Activated CD8-positive, alpha-beta memory T cell treated with anti-CD3 and anti-CD28 coated beads, Interleukin-2, amount 50 U/mL, for 4 hours (primary cell): ENCODE results near the gene TLR5.

ENCODE experiments used
- DNase-seq: peaks from one replicate; pipeline ENCODE4 v3.0.0-alpha.2; 2020

The TLR5 gene

DNA sequence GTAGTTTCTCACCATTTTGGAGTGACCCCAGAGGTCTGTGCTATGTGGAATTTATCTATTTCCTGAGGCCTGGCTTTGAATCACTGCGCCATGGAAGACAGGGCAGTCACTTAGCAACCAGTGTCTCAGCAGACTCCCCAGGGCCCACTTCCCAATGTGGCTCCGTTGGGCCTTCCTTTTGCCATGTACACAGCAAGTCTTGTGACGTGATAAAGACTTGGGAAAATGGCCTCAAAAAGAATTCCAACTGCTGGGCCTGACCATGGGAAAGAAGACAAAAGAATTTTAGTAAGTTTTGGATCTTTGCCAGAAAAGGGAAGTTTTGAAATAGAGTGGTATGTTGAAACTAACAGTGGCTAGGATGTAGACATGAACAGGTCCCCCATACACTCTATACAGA, 36.2 kb downstream of the TLR5 start:
- no peak for DNase-seq

DNA sequence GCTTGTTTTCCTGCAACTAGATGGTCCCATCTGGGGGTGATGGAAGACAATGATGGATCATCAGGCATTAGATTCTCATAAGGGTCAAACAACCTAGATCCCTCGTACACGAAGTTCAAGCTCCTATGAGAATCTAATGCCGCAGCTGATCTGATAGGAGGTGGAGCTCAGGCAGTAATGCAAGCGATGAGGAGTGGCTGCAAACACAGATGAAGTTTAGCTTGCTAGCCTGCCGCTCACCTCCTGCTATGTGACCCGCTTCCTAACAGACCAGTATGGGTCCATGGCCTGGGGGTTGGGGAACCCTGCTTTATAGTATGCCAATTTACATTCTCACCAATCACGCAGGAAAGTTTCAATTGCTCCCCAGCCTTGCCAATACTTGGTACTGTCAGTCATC, 37.5 kb downstream of the TLR5 start:
- DNase-seq = no peak

GRCh38 chr1:223102797-223103533, 40.1 kb downstream of the TLR5 start:
- DNase-seq = no peak

DNA sequence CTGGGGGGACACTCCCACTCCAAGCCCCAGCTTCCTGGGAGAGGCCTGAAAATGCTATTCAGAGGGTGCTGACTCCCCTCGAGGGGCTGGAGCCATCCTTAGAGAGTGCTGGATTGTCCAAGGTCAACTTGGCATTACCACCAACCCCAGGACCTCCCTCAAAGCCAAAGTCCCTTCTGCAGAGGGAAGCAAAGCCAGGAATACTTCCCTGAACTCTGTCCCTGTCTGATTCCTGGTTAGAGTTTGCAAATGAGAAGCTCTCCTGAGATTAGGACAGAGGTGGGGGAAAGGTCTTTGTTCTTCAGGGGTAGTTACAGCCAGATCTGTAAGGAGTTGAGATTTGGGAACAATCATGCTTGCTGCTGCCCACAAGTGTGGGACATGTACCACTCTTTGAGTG, 45.3 kb downstream of the TLR5 start:
- no peak for DNase-seq

DNA sequence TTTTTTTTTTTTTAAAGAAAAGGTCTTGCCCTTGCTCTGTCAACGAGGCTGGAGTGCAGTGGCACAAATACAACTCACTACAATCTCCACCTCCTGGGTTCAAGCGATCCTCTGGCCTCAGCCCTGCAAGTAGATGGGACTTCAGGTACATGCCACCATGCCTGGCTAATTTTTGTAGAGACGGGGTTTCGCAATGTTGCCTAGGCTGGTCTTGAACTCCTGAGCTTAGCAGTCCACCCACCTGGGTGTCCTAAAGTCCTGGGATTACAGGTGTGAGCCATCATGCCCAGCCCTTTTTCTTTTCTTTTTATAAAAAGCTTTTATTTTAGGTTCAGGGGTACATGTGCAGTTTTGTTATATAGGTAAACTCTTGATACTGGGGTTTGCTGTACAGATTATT, 47.2 kb downstream of the TLR5 start:
- no peak for DNase-seq

DNA sequence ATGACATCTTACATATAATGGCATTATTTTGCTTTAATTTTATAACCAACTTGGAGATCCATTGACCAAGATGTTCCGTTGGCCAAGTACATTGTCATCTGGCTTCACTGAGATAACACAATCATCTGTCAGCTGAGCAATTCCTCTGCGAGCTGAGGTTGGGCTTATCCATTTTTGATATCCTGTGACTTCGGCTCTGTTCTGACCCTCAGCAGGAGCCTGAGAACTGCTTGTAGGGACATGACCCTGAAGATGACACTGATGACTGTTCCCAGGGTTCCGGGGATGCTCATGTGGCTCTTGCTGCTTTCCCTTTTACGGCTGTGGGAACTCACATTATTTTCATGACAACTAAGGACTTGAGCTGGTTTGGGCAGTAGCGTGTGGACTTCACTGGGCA, 51.2 kb downstream of the TLR5 start:
- no peak for DNase-seq

- no peak for DNase-seq
These were observed 53.8 kb downstream of the TLR5 start for GRCh38 chr1:223089250-223089649.

DNA sequence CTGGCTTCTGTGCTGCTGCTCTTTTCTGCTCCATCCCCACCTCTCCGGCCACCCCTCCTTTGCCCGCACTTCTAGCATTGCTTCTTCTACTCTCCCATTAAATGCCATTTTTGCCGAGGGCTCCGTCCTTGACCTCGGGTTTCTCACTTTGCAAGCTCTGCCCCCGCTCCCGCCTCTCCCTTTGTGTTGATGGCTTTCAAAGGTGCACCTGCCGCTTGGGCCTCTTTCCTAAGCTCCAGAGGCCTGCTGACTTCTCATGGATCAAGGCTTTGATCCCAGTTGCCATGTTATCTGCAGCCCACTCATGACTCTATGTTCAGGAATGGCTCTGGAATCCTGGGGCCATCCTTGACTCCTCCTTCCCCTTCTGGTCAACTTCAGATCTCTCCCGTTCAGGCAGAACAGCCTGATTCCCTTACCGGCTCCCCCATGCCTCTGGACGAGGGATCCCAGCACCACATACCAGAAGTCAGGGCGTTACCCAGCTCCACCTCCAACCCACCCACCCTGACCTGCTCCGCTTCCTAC, 54.3 kb downstream of the TLR5 start:
- DNase-seq = no peak

DNA sequence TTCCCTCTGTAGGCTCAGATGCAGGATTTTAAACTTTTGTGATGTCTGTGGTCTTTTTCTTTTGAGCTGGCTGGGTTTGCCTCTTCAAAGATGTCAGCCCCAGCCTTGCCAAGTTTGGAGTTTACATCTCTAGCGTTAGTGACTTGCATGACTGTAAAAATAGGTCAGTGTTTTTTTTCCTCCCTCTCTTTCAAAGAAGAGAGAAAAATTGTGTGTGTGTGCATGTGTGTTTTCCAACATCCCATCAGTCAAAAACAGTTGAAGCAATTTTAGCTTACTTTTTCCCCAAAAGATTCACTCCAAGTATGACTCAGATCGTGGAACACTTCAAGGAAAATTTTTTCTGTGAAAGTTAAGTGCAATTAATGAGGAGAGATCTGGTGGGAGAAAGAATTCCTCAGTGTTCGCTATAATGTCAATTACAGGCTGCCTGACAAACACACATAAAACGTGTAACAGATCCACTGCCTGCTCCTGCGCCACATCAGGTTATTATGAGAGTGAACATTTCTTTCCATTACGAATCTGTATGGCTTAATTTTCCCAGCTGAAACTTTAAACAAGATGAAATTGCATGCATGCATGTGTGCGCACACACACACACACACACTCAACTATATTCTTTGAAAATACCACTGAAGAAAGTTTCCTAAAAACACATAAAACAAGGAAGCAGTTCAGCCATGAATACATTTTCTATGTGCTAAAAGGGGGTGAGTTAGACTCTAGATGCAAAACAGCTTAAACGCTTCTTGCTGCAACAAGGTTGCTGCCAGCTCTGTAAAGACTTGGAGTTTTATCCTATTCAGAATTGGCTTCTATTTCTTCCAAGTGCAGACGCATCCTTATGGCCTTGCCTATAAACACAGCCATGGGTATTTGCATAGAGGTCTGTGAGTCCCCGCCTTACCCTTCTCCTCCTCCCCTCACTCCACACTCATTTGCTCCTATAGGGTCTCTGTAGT, 55.5 kb downstream of the TLR5 start:
- DNase-seq = no peak

DNA sequence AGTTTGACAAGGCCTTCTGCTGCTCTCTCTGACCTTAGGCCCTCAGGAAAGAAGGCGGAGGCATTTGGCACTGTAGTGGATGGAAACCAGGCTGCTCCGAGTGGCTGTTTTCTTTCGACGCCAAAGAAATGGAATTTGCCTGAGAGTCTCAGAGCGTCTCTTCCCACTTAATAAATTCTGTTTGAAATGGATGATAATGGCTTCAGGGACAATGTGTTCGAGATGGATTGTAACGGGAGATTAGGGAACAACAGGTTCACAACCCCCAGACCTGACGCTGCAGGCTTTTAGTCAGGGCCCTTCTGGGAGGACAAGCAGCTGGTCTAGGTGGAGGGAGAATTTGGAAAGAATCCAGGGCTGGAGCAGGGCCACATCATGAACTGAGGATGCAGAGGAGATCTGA, 58.6 kb downstream of the TLR5 start:
- no peak for DNase-seq

GRCh38 chr1:223083831-223084230, 59.2 kb downstream of the TLR5 start:
- no peak for DNase-seq

DNA sequence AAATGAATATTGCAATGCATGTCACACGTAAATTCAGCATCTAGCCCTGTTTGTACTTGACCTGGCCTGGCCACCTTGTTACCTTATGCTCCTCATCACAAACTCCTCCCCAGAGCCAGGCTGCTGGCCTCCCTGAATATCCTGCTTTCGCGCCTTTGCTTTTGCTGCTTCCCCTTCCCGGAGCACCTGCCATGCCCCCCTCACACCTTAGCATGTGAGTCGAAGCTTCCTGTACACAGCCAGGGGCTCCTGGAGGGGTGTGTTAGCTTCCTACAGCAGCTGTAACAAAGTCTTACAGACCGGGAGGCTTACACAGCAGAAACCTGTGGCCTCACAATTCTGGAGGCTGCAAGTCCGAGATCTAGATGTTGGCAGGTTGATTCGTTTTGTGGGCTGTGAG, 60.1 kb downstream of the TLR5 start:
- DNase-seq = no peak

DNA sequence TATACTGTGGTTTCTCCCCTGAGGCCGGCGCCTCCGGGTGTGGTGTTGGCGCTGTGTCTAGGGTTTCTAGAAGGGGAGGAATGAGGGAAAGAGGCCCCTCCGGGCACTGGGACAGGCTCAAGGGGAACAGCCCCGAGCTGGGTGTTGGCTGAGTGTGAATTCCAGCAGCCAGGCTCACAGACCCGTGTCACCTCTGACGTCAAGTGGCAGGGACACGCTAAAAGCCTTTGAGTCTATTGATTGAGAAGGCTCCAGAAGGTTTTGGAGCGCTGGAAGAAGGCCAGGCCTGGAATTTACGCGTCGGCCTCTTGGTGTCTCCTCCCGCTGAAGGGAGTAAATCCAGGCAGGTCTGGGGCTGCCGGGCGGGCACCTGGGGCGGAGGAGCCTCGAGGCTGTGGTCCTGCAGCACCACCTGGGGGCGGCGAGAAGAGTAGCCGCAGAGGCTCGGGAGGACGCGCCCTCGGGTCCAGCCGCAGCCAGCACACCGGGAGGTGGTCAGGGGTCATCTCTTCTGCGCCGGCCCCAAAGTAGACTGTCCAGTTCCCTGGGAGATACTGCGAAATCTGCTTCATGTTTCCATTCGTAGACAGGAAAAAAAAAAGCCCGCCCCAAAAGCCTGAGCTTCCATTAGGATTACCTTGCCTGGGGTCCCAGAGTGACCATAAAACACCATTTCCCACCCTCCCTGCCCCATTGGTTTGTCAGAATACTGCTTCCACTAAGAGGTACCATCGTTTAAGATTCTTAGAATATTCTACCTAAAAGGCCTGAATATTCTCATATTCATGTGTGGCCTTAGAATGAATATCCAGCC, 61.7 kb downstream of the TLR5 start:
- DNase-seq = peak; percentile 69

GRCh38 chr1:223079498-223079897, 63.5 kb downstream of the TLR5 start:
- DNase-seq = no peak

DNA sequence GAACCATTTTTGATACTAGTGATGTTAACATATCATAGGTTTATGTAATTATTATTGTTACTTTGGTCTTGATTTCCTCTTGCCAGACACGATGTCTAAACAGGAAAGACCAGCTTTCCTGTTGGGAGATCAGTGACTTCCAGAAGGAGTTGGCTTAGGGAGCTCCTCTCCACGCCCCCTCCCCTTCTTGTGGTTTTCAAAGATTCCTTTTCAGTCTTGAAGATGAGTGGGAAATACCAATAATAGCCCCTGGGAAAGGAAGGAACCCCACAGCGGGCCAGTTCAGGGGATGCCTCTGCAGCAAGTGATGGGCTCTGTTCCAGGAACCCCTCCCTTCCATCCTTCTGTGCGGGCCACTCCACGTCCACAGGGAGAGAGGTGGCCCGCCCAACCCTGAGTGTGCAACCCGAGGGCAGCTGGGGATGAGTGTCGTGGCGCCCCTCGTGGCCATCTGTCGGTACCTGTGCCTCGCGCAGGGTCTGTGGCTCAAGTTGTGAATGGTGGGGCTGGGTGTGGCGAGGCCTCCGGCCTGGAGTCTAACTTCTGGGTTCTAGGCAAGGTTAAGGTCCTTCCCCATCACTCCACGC, 65.7 kb downstream of the TLR5 start:
- no peak for DNase-seq

DNA sequence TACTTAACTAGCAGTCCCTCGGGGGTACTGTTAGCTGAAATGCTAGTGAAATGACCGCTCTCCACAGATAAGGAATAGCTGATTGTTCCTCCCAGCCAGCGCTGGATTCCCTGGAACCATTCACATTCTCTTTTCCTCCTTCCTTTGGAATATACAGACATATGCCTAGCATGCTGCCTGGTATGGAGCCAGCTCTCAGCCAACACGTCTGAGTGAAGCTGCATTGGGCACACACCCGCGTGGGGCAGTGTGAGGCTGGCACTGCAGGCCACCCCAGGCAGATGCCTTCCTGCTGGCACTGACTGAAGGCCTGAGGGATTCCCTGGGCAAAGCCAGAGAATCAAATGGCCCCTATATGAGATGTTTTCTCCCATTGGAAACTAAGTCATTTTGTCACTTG, 66.7 kb downstream of the TLR5 start:
- no peak for DNase-seq

GRCh38 chr1:223075834-223076233, 67.2 kb downstream of the TLR5 start:
- DNase-seq = no peak

DNA sequence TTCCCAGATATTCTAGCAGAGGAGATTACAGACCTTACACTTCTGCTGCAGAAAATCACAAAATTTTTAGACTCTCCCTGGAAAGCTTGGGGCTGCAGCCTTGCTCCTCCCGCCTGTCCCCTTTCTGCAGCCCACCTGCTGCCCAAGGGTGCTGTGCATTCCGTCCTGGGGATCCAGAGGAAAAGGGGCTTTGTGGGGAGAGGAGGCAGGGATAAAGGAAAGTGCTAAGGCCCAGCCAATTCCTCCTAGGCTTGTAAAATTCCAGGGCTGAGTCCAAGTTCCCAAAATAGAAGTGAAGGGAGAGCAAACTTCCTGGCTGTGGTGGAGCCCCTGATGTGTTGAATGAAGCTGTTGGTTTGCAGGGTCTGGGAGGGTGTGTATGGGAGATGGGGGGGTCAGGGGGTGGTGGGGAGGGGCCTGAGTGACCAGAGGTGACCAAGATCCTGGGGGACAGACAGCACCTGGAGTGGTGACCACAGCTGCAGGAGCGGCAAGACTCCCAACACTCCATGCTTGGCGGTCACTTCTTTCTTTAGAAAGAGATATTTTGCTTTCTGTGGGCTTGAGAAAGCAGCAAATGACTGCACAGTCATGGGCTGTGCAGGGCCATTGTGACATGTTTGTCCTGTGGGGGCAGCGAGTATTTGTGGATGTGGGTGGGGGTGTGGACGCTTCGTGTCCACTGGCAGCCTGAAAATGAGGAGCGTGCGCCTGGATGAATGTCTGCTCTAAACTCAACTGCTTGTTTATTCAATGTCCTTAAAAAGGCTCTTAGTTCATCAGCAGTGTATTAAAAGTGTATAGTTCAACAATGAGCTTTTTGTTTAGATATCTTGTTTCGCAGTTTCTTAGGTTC, 68.4 kb downstream of the TLR5 start:
- no peak for DNase-seq

- DNase-seq = no peak
These were observed 74.0 kb downstream of the TLR5 start for GRCh38 chr1:223068900-223069665.

GRCh38 chr1:223067914-223068313, 75.1 kb downstream of the TLR5 start:
- DNase-seq = no peak

DNA sequence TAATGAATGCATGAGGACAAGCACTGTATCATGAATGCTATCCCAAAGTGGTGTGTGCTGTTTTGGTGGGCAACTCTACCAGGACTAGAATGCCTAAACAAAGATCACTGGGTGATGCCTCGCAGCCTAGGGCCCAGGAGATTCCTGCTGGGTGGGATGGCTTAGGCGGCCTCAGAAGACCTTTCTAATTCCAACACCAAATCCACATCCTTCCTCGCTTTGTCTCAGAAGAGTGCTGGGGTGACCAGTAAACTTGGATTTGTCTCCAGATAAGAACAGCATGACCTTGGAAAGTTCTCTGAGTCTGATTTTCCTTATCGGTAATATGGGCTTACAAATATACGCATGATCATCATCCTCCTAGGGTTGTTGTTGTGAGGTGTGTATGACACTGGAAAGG, 76.6 kb downstream of the TLR5 start:
- DNase-seq = no peak
